H1 (cell line): ENCODE results near the gene RBM15. TPM values are rescaled to one million over a fixed set of nuclear protein-coding genes. Genes with fewer than 3 reads are reported as not detected.

Experiments
- CTCF ChIA-PET: fragments of 300-600 bp; sonication (Branson Sonifier 250); formaldehyde crosslinking; loops from one replicate; lab custom pipeline; 2021; ENCODE audit not compliant: partially characterized antibody; lab: Charles Lee
- POLR2A ChIA-PET: fragments of 300-600 bp; sonication (Branson Sonifier 250); formaldehyde crosslinking; loops from one replicate; lab custom pipeline; 2021; ENCODE audit warnings: inconsistent platforms; ENCODE audit not compliant: partially characterized antibody; lab: Charles Lee
- DNase-seq, 2 experiments: peaks; one replicate each; pipeline versions ENCODE4 v3.0.0 to v3.0.0-alpha.2; 2010 to 2022; ENCODE audit warnings: low spot score in 2 of 2, low read depth in 1 of 2, mixed read lengths in 1 of 2
- FAIRE-seq: peaks from 2 replicates; lab custom pipeline; 2011; peaks lifted over from hg19 to GRCh38; lab: Jason Lieb, UNC
- H2AFZ ChIP-seq: 2 replicates; pipeline ENCODE4 v1.8.1; 2012; ENCODE audit warnings: low read length, inconsistent platforms
- H2AK5ac ChIP-seq: 2 replicates; pipeline ENCODE4 v1.6.1; 2013; ENCODE audit warnings: low read depth, low read length
- H2BK120ac ChIP-seq: replicated peaks from 2 replicates; pipeline ENCODE3; 2013; ENCODE audit warnings: low read depth, low read length, inconsistent platforms
- H2BK12ac ChIP-seq: 2 replicates; pipeline ENCODE4 v1.6.1; 2013; ENCODE audit warnings: low read depth, low read length
- H2BK15ac ChIP-seq: 2 replicates; pipeline ENCODE4 v1.6.1; 2013; ENCODE audit warnings: low read length
- H2BK20ac ChIP-seq: 2 replicates; pipeline ENCODE4 v1.6.1; 2013; ENCODE audit warnings: low read length
- H2BK5ac ChIP-seq: 2 replicates; pipeline ENCODE4 v1.6.1; 2013; ENCODE audit warnings: low read depth, low read length
- H3K14ac ChIP-seq: 2 replicates; pipeline ENCODE4 v1.6.1; 2013; ENCODE audit warnings: inconsistent platforms; ENCODE audit not compliant: insufficient read length
- H3K18ac ChIP-seq: 2 replicates; pipeline ENCODE4 v1.6.1; 2013; ENCODE audit warnings: low read length; ENCODE audit errors: extremely low read depth
- H3K23ac ChIP-seq: 2 replicates; pipeline ENCODE4 v1.6.1; 2013; ENCODE audit warnings: inconsistent platforms; ENCODE audit not compliant: insufficient read length
- H3K23me2 ChIP-seq: 2 replicates; pipeline ENCODE4 v1.6.1; 2013; ENCODE audit warnings: low read depth, low read length
- H3K27ac ChIP-seq: 2 replicates; pipeline ENCODE4 v1.6.1; 2011; ENCODE audit warnings: low read depth, low read length, inconsistent platforms
- H3K27me3 ChIP-seq, 4 experiments: replicated peaks in 1 of 4; 1 replicate in 1 of 4; 2 replicates in 3 of 4; pipeline versions ENCODE4 v1.6.1 to v1.8.1; 2011 to 2013; ENCODE audit warnings: low read length in 3 of 4, mild to moderate bottlenecking in 3 of 4, inconsistent platforms in 2 of 4, mixed read lengths in 2 of 4, moderate library complexity in 1 of 4; ENCODE audit not compliant: control insufficient read depth in 3 of 4, insufficient read depth in 3 of 4; ENCODE audit errors: extremely low read depth in 1 of 4
- H3K36me3 ChIP-seq, 4 experiments: 2 replicates each; pipeline versions ENCODE4 v1.6.1 to v1.8.1; 2011 to 2013; ENCODE audit warnings: mild to moderate bottlenecking in 4 of 4, low read length in 3 of 4, moderate library complexity in 2 of 4, control low read depth in 1 of 4, inconsistent platforms in 1 of 4; ENCODE audit not compliant: insufficient read depth in 4 of 4, control insufficient read depth in 2 of 4
- H3K4ac ChIP-seq: replicated peaks from 2 replicates; pipeline ENCODE3; 2013; ENCODE audit warnings: low read length, low read depth, mixed read lengths, inconsistent platforms; ENCODE audit not compliant: insufficient read length
- H3K4me1 ChIP-seq, 4 experiments: replicated peaks in 1 of 4; 1 replicate in 1 of 4; 2 replicates in 3 of 4; pipeline versions ENCODE4 v1.6.1 to v1.8.1; 2011 to 2013; ENCODE audit warnings: low read length in 3 of 4, inconsistent platforms in 2 of 4, mixed read lengths in 1 of 4; ENCODE audit not compliant: insufficient read depth in 4 of 4, control insufficient read depth in 3 of 4
- H3K4me2 ChIP-seq, 2 experiments: 2 replicates each; pipeline versions ENCODE4 v1.6.1 to v1.8.1; 2011 to 2013; ENCODE audit warnings: low read depth in 2 of 2, low read length in 2 of 2, control low read depth in 1 of 2, inconsistent platforms in 1 of 2, mild to moderate bottlenecking in 1 of 2; ENCODE audit not compliant: insufficient read depth in 1 of 2
- H3K4me3 ChIP-seq, 4 experiments: fragments of 200-600, 300-600 bp in 1 of 4; sonication (generic), shearing (Covaris generic), sonication (Bioruptor Twin) in 1 of 4; 2 replicates each; pipeline versions ENCODE4 v1.5.1 to v1.8.1; 2011 to 2016; ENCODE audit warnings: low read length in 4 of 4, low read depth in 3 of 4, control low read depth in 2 of 4, inconsistent platforms in 2 of 4, mild to moderate bottlenecking in 2 of 4, mixed read lengths in 1 of 4, moderate library complexity in 1 of 4; ENCODE audit not compliant: insufficient read depth in 2 of 4; ENCODE audit errors: extremely low read depth in 1 of 4
- H3K56ac ChIP-seq: replicated peaks from 2 replicates; pipeline ENCODE3; 2013; ENCODE audit warnings: low read depth, mild to moderate bottlenecking, mixed read lengths, low read length, inconsistent platforms; ENCODE audit not compliant: insufficient read length
- H3K79me1 ChIP-seq: 2 replicates; pipeline ENCODE4 v1.6.1; 2013; ENCODE audit warnings: low read depth, low read length, control low read depth
- H3K79me2 ChIP-seq, 2 experiments: 2 replicates each; pipeline versions ENCODE4 v1.6.1 to v1.8.1; 2012 to 2013; ENCODE audit warnings: low read length in 2 of 2, mild to moderate bottlenecking in 2 of 2, inconsistent platforms in 1 of 2; ENCODE audit not compliant: insufficient read depth in 2 of 2, control insufficient read depth in 1 of 2
- H3K9ac ChIP-seq, 4 experiments: replicated peaks in 1 of 4; 1 replicate in 1 of 4; 2 replicates in 3 of 4; pipeline versions ENCODE4 v1.6.1 to v1.8.1; 2011 to 2013; ENCODE audit warnings: low read depth in 3 of 4, low read length in 3 of 4, control low read depth in 2 of 4, mild to moderate bottlenecking in 2 of 4, moderate library complexity in 2 of 4, inconsistent platforms in 1 of 4; ENCODE audit errors: extremely low read depth in 1 of 4
- H3K9me3 ChIP-seq, 2 experiments: 2 replicates each; pipeline versions ENCODE4 v1.6.1 to v1.8.1; 2012 to 2013; ENCODE audit warnings: mild to moderate bottlenecking in 2 of 2, moderate library complexity in 2 of 2, control low read depth in 1 of 2, inconsistent platforms in 1 of 2, low read depth in 1 of 2, low read length in 1 of 2, mixed read lengths in 1 of 2; ENCODE audit not compliant: insufficient read depth in 2 of 2
- H4K20me1 ChIP-seq, 2 experiments: replicated peaks in 1 of 2; 2 replicates each; pipeline versions ENCODE3 to v1.8.1; 2011 to 2013; ENCODE audit warnings: inconsistent platforms in 2 of 2, low read length in 2 of 2, mild to moderate bottlenecking in 1 of 2; ENCODE audit not compliant: insufficient read depth in 2 of 2, control insufficient read depth in 1 of 2
- H4K5ac ChIP-seq: 2 replicates; pipeline ENCODE4 v1.6.1; 2013; ENCODE audit warnings: low read length, low read depth, mixed read lengths, inconsistent platforms; ENCODE audit not compliant: insufficient read length
- H4K8ac ChIP-seq: 2 replicates; pipeline ENCODE4 v1.8.0; 2013; ENCODE audit warnings: mild to moderate bottlenecking, moderate library complexity, low read length, inconsistent platforms; ENCODE audit not compliant: insufficient read depth; ENCODE audit errors: extremely low read depth
- H4K91ac ChIP-seq: replicated peaks from 2 replicates; pipeline ENCODE3; 2013; ENCODE audit warnings: low read length, mixed read lengths, inconsistent platforms; ENCODE audit not compliant: insufficient read length
- CREB1 ChIP-seq: IDR thresholded peaks from 2 replicates; pipeline ENCODE4 v1.6.1; 2012; ENCODE audit warnings: inconsistent platforms
- CTBP2 ChIP-seq: IDR thresholded peaks from 2 replicates; pipeline ENCODE4 v1.7.0; 2011; ENCODE audit warnings: borderline replicate concordance, mild to moderate bottlenecking, moderate library complexity, mixed read lengths, low read length; ENCODE audit not compliant: insufficient read depth, insufficient read length
- WGBS, 2 experiments: shearing (Covaris generic) in 1 of 2; methylation state at CpG; one replicate each; pipeline versions ENCODE4 v1.1.6 to v1.1.7; 2013 to 2015; ENCODE audit warnings: low lambda C conversion rate in 2 of 2, mixed read lengths in 2 of 2, inconsistent platforms in 1 of 2, low coverage in 1 of 2, missing lambda C conversion rate in 1 of 2; ENCODE audit not compliant: insufficient replicate concordance in 2 of 2, insufficient coverage in 1 of 2, insufficient read length in 1 of 2; ENCODE audit errors: extremely low coverage in 1 of 2, missing lambda C conversion rate in 1 of 2; 5-methylcytosine and 5-hydroxymethylcytosine counted together
- polyA plus RNA-seq, 7 experiments: library from polyadenylated mRNA; depleted of rRNA in 3 of 7; stranded (reverse) in 5 of 7; unstranded in 2 of 7; fragments of >200 nt in 5 of 7; fragments of 200-250 nt in 2 of 7; gene quantifications; 1 replicate in 5 of 7; 2 replicates in 1 of 7; 4 replicates in 1 of 7; pipeline versions ENCODE4 v1.2.1 to v1.2.3, GENCODE V29; 2011 to 2013; ENCODE audit warnings: missing spikeins in 2 of 7, mixed read lengths in 2 of 7
- total RNA-seq: library from RNA; stranded (reverse); fragmentation: NEBNext Ultra II Directional; extraction: Animal tissue kit (Norgen Biotek cat#: 25700); gene quantifications from 2 replicates; pipeline ENCODE4 v1.2.1, GENCODE V29; 2021

RBM15 gene
- total and polyA plus RNA-seq, 2 of the 8 experiments (the other 6 are each of a cell fraction or from before 2014, with no cell fraction given): 13.5 to 44.9 TPM

DNA sequence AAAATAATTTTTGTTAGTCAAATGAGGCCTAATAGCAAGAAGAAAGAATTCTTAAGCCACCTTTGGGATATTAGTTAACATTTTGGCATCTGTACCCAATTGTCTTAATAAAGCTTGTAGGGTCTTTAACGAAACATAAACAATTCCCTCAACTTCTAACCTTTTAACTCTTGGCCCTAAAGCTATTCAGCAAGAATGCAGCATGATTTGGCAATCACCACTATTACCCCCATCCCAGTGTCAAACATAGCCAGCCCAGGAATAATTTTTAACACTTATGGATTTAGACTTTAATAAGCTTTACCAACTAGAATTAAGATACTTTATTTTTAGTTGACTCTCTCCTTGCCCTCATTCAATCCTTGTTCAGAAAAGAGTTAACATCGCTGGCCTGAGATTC, 54.1 kb downstream of the RBM15 start:
- H4K20me1 ChIP-seq: no peaks in the 10 kb centered on the region
- no peak overlapping the region for H3K4me3 ChIP-seq
- H2BK120ac ChIP-seq: no peak overlapping the region
- DNase-seq: no peak
- H3K9ac ChIP-seq: no peak overlapping the region
- no peak overlapping the region for H4K8ac ChIP-seq
- no peak overlapping the region for H3K4me2 ChIP-seq
- CTCF ChIA-PET: interaction anchor here (0.7 to 1.9 kb wide), 8 partner anchors 19 to 186 kb away, joined by 3 to 4 read pairs (median 4); partner anchors contain the start of gene RBM15
- no peak for FAIRE-seq
- no peak overlapping the region for H2AFZ ChIP-seq
- H3K4ac ChIP-seq: no peak overlapping the region
- H3K27me3 ChIP-seq: no peaks in the 10 kb centered on the region
- no peak overlapping the region for H2AK5ac ChIP-seq
- H2BK15ac ChIP-seq: no peak overlapping the region
- H2BK5ac ChIP-seq: no peak overlapping the region
- H4K5ac ChIP-seq: no peak overlapping the region
- no peak overlapping the region for H3K18ac ChIP-seq
- POLR2A ChIA-PET: interaction anchor here (0.6 to 1.6 kb wide), 3 partner anchors 11 to 54 kb away, joined by 3 to 4 read pairs (median 3); partner anchors contain the start of gene RBM15
- TF ChIP-seq CTBP2: no peak
- TF ChIP-seq CREB1: no peak
- H3K79me1 ChIP-seq: no peaks in the 10 kb centered on the region
- peaks cover 0 to 8% of the 10 kb centered on the region in 2 experiments; a peak in 1 of 4 replicates for H3K9me3 ChIP-seq
- H2BK20ac ChIP-seq: no peak overlapping the region
- H3K14ac ChIP-seq: no peak overlapping the region
- no peaks in the 10 kb centered on the region for H3K79me2 ChIP-seq
- WGBS, 2 experiments: 88% methylated on average over 2 of the region's 2 CpGs; no CpG with 5 or more reads in 1 of the 2 experiments
- H3K56ac ChIP-seq: no peak overlapping the region
- H3K27ac ChIP-seq: no peak overlapping the region
- no peak overlapping the region for H3K23ac ChIP-seq
- H3K4me1 ChIP-seq: peaks cover 0 to 6% (median 4%) of the 10 kb centered on the region in 4 experiments; a peak in 3 of 7 replicates
- no peaks in the 10 kb centered on the region for H3K23me2 ChIP-seq
- peaks cover 0 to 7% (median 0%) of the 10 kb centered on the region in 4 experiments; a peak in 1 of 8 replicates for H3K36me3 ChIP-seq
- H4K91ac ChIP-seq: no peak overlapping the region
- no peak overlapping the region for H2BK12ac ChIP-seq
